Measurements from ENCODE around the gene ESR2. TPM values are rescaled to one million over a fixed set of nuclear protein-coding genes. Genes with fewer than 3 reads are reported as not detected.

The ESR2 gene
- total and polyA plus RNA-seq, 4 experiments from 2014 or later: 0.12 to 0.59 TPM; not detected in 2

- Histone ChIP-seq H3K27me3 (ENCODE audit: insufficient read depth, low read length) (no peaks in the 10 kb centered on the region), H3K9me3 (ENCODE audit: control insufficient read depth in 1 of 2, low read length in 2 of 2) (no peaks in the 10 kb centered on the region), H3K4me3 (ENCODE audit: low read length in 2 of 2) (no peak overlapping the region), H3K4me1 (ENCODE audit: insufficient read depth, low read length) (no peaks in the 10 kb centered on the region), H3K27ac (ENCODE audit: low read depth, low read length) (no peak overlapping the region), H3K36me3 (ENCODE audit: insufficient read depth, low read length) (no peaks in the 10 kb centered on the region)
- peaks cover 0 to 1% (median 0%) of the 10 kb centered on the region in 4 donors for H3K4me1 Mint-ChIP-seq
- H3K27ac Mint-ChIP-seq: no peak overlapping the region
- peaks cover 6 to 11% of the 10 kb centered on the region in 2 donors for H3K27me3 Mint-ChIP-seq
- H3K4me3 Mint-ChIP-seq: no peak overlapping the region
- intact Hi-C loops (cut with micrococcal nuclease): no loop called here
- DNase-seq: no peak
- POLR2A ChIA-PET (ENCODE audit: partially characterized antibody): no interaction called here
- CTCF ChIA-PET (ENCODE audit: partially characterized antibody): no interaction called here
- H3K36me3 Mint-ChIP-seq: no peaks in the 10 kb centered on the region
- H3K9me3 Mint-ChIP-seq: no peaks in the 10 kb centered on the region
These were observed 45.5 kb downstream of the ESR2 start for GRCh38 chr14:64248689-64249088.

GRCh38 chr14:64247195-64247594 is 47.0 kb downstream of the ESR2 start:
- Histone ChIP-seq H3K27ac (ENCODE audit: low read depth, low read length) (no peak overlapping the region), H3K4me1 (ENCODE audit: insufficient read depth, low read length) (no peaks in the 10 kb centered on the region), H3K36me3 (ENCODE audit: insufficient read depth, low read length) (no peaks in the 10 kb centered on the region), H3K9me3 (ENCODE audit: control insufficient read depth in 1 of 2, low read length in 2 of 2) (no peaks in the 10 kb centered on the region), H3K4me3 (ENCODE audit: low read length in 2 of 2) (no peak overlapping the region), H3K27me3 (ENCODE audit: insufficient read depth, low read length) (no peaks in the 10 kb centered on the region)
- peaks cover 0 to 1% (median 0%) of the 10 kb centered on the region in 4 donors for H3K4me1 Mint-ChIP-seq
- no peak overlapping the region for H3K27ac Mint-ChIP-seq
- peaks cover 0 to 3% of the 10 kb centered on the region in 2 donors for H3K36me3 Mint-ChIP-seq
- H3K9me3 Mint-ChIP-seq: no peaks in the 10 kb centered on the region
- intact Hi-C loops (cut with micrococcal nuclease): no loop called here
- POLR2A ChIA-PET (ENCODE audit: partially characterized antibody): no interaction called here
- no peak overlapping the region for H3K4me3 Mint-ChIP-seq
- DNase-seq: no peak
- CTCF ChIA-PET (ENCODE audit: partially characterized antibody): no interaction called here
- H3K27me3 Mint-ChIP-seq: peaks cover 8 to 11% of the 10 kb centered on the region in 2 donors

GRCh38 chr14:64246688-64247087 is 47.5 kb downstream of the ESR2 start:
- Mint-ChIP-seq H3K4me3 (no peak overlapping the region), H3K36me3 (peaks cover 0 to 3% of the 10 kb centered on the region in 2 donors), H3K27me3 (peaks cover 9 to 11% of the 10 kb centered on the region in 2 donors), H3K4me1 (peaks cover 0 to 1% (median 0%) of the 10 kb centered on the region in 4 donors), H3K9me3 (peaks cover 0 to 3% (median 0%) of the 10 kb centered on the region in 8 donors), H3K27ac (no peak overlapping the region)
- no peak overlapping the region for H3K27ac ChIP-seq (ENCODE audit: low read depth, low read length)
- H3K9me3 ChIP-seq (ENCODE audit: control insufficient read depth in 1 of 2, low read length in 2 of 2): no peaks in the 10 kb centered on the region
- no peaks in the 10 kb centered on the region for H3K4me1 ChIP-seq (ENCODE audit: insufficient read depth, low read length)
- ChIA-PET POLR2A (ENCODE audit: partially characterized antibody) (no interaction called here), CTCF (ENCODE audit: partially characterized antibody) (no interaction called here)
- intact Hi-C loops (cut with micrococcal nuclease): no loop called here
- no peaks in the 10 kb centered on the region for H3K27me3 ChIP-seq (ENCODE audit: insufficient read depth, low read length)
- H3K36me3 ChIP-seq (ENCODE audit: insufficient read depth, low read length): no peaks in the 10 kb centered on the region
- H3K4me3 ChIP-seq (ENCODE audit: low read length in 2 of 2): no peak overlapping the region
- DNase-seq: no peak

- no peak overlapping the region for H3K27ac Mint-ChIP-seq
- Histone ChIP-seq H3K27ac (ENCODE audit: low read depth, low read length) (no peak overlapping the region), H3K27me3 (ENCODE audit: insufficient read depth, low read length) (no peaks in the 10 kb centered on the region), H3K36me3 (ENCODE audit: insufficient read depth, low read length) (no peaks in the 10 kb centered on the region), H3K9me3 (ENCODE audit: control insufficient read depth in 1 of 2, low read length in 2 of 2) (no peaks in the 10 kb centered on the region), H3K4me1 (ENCODE audit: insufficient read depth, low read length) (no peaks in the 10 kb centered on the region), H3K4me3 (ENCODE audit: low read length in 2 of 2) (no peak overlapping the region)
- ChIA-PET POLR2A (ENCODE audit: partially characterized antibody) (interaction anchor here (0.5 kb wide), 1 partner anchor 397 kb away, joined by 3 read pairs; no protein-coding TSS in a partner anchor), CTCF (ENCODE audit: partially characterized antibody) (no interaction called here)
- H3K27me3 Mint-ChIP-seq: peaks cover 14% of the 10 kb centered on the region in 2 donors
- peaks cover 0 to 3% (median 0%) of the 10 kb centered on the region in 8 donors for H3K9me3 Mint-ChIP-seq
- H3K4me3 Mint-ChIP-seq: no peak overlapping the region
- intact Hi-C loops (cut with micrococcal nuclease): no loop called here
- peaks cover 0 to 1% (median 0%) of the 10 kb centered on the region in 4 donors for H3K4me1 Mint-ChIP-seq
- peaks cover 0 to 3% of the 10 kb centered on the region in 2 donors for H3K36me3 Mint-ChIP-seq
- DNase-seq: no peak
These were observed 48.7 kb downstream of the ESR2 start for GRCh38 chr14:64245491-64245890.

GRCh38 chr14:64244279-64244678 is 49.9 kb downstream of the ESR2 start:
- Mint-ChIP-seq H3K4me1 (peaks cover 0 to 1% (median 0%) of the 10 kb centered on the region in 4 donors), H3K4me3 (no peak overlapping the region), H3K36me3 (peaks cover 0 to 3% of the 10 kb centered on the region in 2 donors), H3K9me3 (peaks cover 0 to 3% (median 0%) of the 10 kb centered on the region in 8 donors), H3K27ac (no peak overlapping the region), H3K27me3 (peaks cover 14 to 16% of the 10 kb centered on the region in 2 donors)
- H3K4me1 ChIP-seq (ENCODE audit: insufficient read depth, low read length): no peaks in the 10 kb centered on the region
- H3K27ac ChIP-seq (ENCODE audit: low read depth, low read length): no peak overlapping the region
- no peaks in the 10 kb centered on the region for H3K9me3 ChIP-seq (ENCODE audit: control insufficient read depth in 1 of 2, low read length in 2 of 2)
- no peak overlapping the region for H3K4me3 ChIP-seq (ENCODE audit: low read length in 2 of 2)
- H3K36me3 ChIP-seq (ENCODE audit: insufficient read depth, low read length): no peaks in the 10 kb centered on the region
- H3K27me3 ChIP-seq (ENCODE audit: insufficient read depth, low read length): no peaks in the 10 kb centered on the region
- CTCF ChIA-PET (ENCODE audit: partially characterized antibody): no interaction called here
- POLR2A ChIA-PET (ENCODE audit: partially characterized antibody): no interaction called here
- no peak for DNase-seq
- intact Hi-C loops (cut with micrococcal nuclease): no loop called here

- H3K27ac ChIP-seq (ENCODE audit: low read depth, low read length): no peak overlapping the region
- no peak for DNase-seq
- Mint-ChIP-seq H3K27me3 (peaks cover 3 to 12% of the 10 kb centered on the region in 2 donors), H3K9me3 (peaks cover 0 to 6% (median 0%) of the 10 kb centered on the region in 8 donors), H3K36me3 (peaks cover 0 to 3% of the 10 kb centered on the region in 2 donors), H3K4me1 (peaks cover 0 to 8% (median 3%) of the 10 kb centered on the region in 4 donors), H3K27ac (peak overlapping the region in 1 of 7 donors; percentile 29), H3K4me3 (no peak overlapping the region)
- no peaks in the 10 kb centered on the region for H3K27me3 ChIP-seq (ENCODE audit: insufficient read depth, low read length)
- H3K4me1 ChIP-seq (ENCODE audit: insufficient read depth, low read length): no peaks in the 10 kb centered on the region
- ChIA-PET CTCF (ENCODE audit: partially characterized antibody) (no interaction called here), POLR2A (ENCODE audit: partially characterized antibody) (no interaction called here)
- intact Hi-C loops (cut with micrococcal nuclease): no loop called here
- no peaks in the 10 kb centered on the region for H3K9me3 ChIP-seq (ENCODE audit: control insufficient read depth in 1 of 2, low read length in 2 of 2)
- H3K36me3 ChIP-seq (ENCODE audit: insufficient read depth, low read length): no peaks in the 10 kb centered on the region
- H3K4me3 ChIP-seq (ENCODE audit: low read length in 2 of 2): no peak overlapping the region
These were observed 55.5 kb downstream of the ESR2 start for GRCh38 chr14:64238631-64239030.

GRCh38 chr14:64238049-64238448 is 56.1 kb downstream of the ESR2 start:
- ChIA-PET CTCF (ENCODE audit: partially characterized antibody) (no interaction called here), POLR2A (ENCODE audit: partially characterized antibody) (no interaction called here)
- Mint-ChIP-seq H3K4me3 (no peak overlapping the region), H3K27me3 (peaks cover 3 to 12% of the 10 kb centered on the region in 2 donors), H3K27ac (peak overlapping the region in 1 of 7 donors; percentile 31), H3K9me3 (peaks cover 0 to 6% (median 0%) of the 10 kb centered on the region in 8 donors), H3K36me3 (peaks cover 0 to 3% of the 10 kb centered on the region in 2 donors), H3K4me1 (peaks cover 0 to 8% (median 4%) of the 10 kb centered on the region in 4 donors)
- no peaks in the 10 kb centered on the region for H3K27me3 ChIP-seq (ENCODE audit: insufficient read depth, low read length)
- no peak for DNase-seq
- H3K27ac ChIP-seq (ENCODE audit: low read depth, low read length): no peak overlapping the region
- H3K4me1 ChIP-seq (ENCODE audit: insufficient read depth, low read length): no peaks in the 10 kb centered on the region
- H3K36me3 ChIP-seq (ENCODE audit: insufficient read depth, low read length): no peaks in the 10 kb centered on the region
- H3K4me3 ChIP-seq (ENCODE audit: low read length in 2 of 2): no peak overlapping the region
- no peaks in the 10 kb centered on the region for H3K9me3 ChIP-seq (ENCODE audit: control insufficient read depth in 1 of 2, low read length in 2 of 2)
- intact Hi-C loops (cut with micrococcal nuclease): no loop called here
